Gastroesophageal sphincter (tissue), 3 donors: Measurements from ENCODE around the gene PTPRE.

ENCODE experiments used
- CTCF ChIP-seq, 4 experiments: fragments of 200-600 bp in 2 of 4; fragments of 450-650 bp in 2 of 4; sonication (generic) in 1 of 4; IDR thresholded peaks; one replicate each; pipeline ENCODE4 v1.5.1; 2017 to 2019; ENCODE audit warnings: antibody characterized with exemption in 4 of 4, mild to moderate bottlenecking in 2 of 4, moderate library complexity in 2 of 4
- EP300 ChIP-seq: sonication (generic); formaldehyde crosslinking; IDR thresholded peaks from one replicate; pipeline ENCODE4 v1.6.1; 2017; ENCODE audit warnings: antibody characterized with exemption, mild to moderate bottlenecking
- POLR2A ChIP-seq, 2 donors: fragments of 450-650 bp; IDR thresholded peaks; one replicate each; pipeline ENCODE4 v1.6.1; 2017; ENCODE audit warnings: antibody characterized with exemption in 2 of 2, mild to moderate bottlenecking in 2 of 2, moderate library complexity in 1 of 2
- POLR2AphosphoS5 ChIP-seq: sonication (generic); formaldehyde crosslinking; IDR thresholded peaks from one replicate; pipeline ENCODE4 v1.6.1; 2017; ENCODE audit warnings: antibody characterized with exemption

GRCh38 chr10:127982601-127983000 is 75.7 kb downstream of the PTPRE start:
- TF ChIP-seq POLR2A (IDR thresholded peaks at IDR 0.05) (no peak), POLR2AphosphoS5 (no peak), CTCF (IDR thresholded peaks at IDR 0.05) (no peak), EP300 (no peak)
